HG03066 (cell line): ENCODE measurements around the gene RCAN3.
"Not testable (repeated sequence)": the region's sequence is repeated elsewhere in the genome, so short reads cannot be mapped to it uniquely, and the experiment has no call there.

Experiments
- ATAC-seq: cut with Tn5 transposase; IDR thresholded peaks from one replicate; pipeline ENCODE4 v1.9.1; 2021; ENCODE audit warnings: low read depth; ENCODE audit not compliant: unreplicated experiment

The RCAN3 gene

DNA sequence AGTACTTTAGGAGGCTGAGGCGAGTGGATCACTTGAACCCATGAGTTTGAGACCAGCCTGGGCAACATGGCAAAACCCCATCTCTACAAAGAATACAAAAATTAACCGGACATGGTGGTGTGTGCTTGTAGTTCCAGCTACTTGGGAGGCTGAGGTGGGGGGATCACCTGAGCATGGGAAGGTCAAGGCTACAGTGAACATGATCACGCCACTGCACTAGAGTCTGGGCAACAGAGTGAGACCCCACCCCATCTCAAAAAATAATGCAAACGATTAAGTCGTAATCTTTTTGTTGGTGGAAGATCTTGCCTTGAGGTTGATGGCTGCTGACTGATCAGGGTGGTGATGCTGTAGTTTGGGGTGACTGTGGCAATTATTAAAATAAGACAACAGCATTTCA, 6.3 kb downstream of the RCAN3 start:
- no peak for ATAC-seq

DNA sequence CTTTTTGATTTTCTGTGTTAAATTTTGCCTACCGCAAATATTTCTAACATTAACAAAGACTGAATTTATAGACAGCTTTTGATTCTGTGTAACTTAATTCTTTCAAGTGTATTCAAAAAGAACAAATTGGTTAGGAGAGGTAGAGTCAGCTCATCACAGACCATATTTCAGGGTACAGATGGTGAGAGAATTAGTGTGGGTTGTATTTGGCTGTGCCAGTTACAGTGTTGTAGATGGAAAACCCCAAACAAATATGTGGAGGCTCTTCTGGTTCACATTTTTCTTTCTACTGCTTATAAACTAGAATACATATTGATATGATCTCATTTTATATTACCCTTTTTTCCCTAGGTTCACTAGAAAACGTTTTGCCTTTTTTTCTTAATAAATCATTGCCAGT, 11.1 kb downstream of the RCAN3 start:
- ATAC-seq = no peak

DNA sequence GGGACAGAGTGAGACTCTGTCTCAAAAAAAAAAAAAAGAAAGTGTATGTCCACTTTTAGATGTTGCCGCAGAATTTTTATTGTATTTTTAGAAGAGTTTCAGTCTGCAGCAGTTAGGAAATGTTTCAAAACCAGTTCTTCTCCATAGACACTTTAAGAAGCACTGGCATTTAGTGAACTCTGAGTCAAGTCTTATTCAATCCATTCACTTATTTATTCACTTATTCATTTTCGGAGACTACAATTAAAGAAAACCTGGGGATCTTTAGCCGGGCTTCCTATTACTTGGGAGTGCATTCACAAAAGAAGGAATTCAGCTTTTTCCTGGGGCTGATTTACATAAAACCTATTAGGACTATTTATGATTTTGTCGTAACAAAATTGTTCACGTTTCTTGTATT, 12.3 kb downstream of the RCAN3 start:
- no peak for ATAC-seq

DNA sequence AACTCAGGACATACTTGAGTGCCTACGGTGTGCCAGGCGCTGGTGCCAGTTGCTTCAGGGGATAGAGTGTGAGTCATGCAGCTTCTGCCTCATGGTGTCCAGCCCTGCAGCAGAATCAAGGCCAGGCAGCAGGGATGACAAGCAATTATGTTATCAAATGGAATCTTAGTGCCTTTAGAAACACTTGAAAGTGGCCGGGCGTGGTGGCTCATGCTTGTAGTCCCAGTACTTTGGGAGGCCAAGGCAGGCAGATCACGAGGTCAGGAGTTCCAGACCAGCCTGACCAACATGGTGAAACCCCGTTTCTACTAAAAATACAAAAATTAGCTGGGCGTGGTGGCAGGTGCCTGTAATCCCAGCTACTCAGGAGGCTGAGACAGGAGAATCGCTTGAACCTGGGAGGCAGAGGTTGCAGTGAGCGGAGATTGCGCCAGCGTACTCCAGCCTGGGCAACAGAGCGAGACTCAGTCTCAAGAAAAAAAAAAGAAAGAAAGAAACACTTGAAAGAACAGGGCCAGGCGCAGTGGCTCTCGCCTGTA, 13.1 kb downstream of the RCAN3 start:
- not testable (repeated sequence) for ATAC-seq

DNA sequence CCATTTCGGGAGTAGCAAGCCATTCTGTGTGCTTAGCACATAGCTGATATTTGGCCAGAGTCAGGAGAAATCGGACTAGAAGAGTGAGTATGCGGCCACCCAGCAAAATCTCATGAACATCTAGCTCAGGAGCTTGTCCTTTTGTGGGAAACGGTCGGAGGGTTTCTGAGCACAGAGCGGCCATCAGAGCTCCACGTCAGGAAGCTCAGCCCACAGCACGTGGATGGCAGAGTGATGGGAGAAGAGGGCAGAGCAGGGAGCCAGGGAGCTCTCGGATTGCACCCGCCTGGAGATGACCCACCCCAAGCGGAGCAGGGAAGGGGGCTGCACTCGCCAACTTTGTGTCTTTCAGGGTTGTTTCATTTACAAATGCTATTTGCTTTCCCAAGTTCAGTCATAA, 13.9 kb downstream of the RCAN3 start:
- no peak for ATAC-seq

DNA sequence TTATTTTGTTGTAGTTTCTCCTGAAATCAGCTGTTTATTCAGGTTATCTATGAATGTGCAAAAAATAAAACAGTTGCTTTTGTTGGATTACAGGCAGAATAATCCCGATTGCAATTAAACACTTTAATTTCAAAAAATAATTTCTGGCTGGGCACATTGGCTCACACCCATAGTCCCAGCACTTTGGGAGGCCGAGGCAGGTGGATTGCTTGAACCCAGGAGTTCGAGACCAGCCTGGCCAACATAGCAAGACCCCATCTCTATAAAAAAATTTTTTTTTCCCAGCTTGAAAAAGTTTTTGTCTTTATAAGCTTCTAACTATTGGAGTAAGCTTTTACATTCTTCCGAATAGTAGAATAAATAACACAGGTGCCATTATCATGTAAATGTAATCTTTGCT, 15.3 kb downstream of the RCAN3 start:
- ATAC-seq = no peak

DNA sequence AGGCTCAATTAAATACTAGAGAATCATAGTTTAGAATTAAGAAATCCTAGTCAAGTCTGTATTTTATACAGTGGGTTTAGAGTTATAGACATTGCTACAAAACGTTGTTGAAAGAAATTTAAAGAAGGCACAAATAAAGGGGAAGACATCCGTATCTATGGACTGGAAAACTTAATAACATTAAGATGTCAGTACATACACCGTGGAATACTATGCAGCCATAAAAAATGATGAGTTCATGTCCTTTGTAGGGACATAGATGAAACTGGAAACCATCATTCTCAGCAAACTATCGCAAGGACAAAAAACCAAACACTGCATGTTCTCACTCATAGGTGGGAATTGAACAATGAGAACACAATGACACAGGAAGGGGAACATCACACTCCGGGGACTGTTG, 17.6 kb downstream of the RCAN3 start:
- ATAC-seq = not testable (repeated sequence)

DNA sequence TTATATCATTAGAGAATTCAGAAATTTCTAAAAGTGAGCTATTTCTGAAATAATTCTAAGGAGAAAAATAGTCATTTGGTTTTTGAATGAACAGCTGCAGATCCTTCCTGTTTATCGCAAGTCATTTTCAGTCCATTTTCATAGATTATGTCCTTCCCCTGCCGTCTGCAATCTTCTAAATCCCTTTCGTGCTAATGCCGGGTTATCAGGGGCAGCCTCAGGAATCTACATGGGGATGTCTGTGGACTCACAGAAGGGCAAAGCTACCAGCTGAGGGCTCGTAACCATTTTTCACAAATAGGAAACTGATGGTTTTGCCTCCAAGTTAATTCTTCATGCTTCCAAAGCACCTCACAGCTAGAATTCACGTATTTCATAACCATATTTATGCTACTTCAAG, 23.0 kb downstream of the RCAN3 start:
- ATAC-seq = no peak

DNA sequence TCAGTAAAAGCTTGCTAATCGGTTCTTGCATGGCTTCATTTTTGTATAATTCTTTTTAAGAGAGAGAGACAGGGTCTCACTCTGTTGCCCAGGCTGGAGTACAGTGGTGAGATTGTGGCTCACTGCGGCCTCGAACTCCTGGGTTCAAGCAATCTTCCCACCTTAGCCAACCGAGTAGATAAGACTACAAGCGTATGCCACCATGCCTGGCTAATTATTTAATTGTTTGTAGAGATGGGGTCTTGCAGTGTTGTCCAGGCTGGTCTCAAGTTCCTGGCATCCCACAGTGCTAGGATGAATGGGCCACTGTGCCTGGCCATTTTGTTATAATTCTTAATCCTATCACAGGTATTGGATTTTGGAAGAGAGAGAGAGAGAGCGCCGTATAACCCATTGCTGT, 23.4 kb downstream of the RCAN3 start:
- no peak for ATAC-seq

DNA sequence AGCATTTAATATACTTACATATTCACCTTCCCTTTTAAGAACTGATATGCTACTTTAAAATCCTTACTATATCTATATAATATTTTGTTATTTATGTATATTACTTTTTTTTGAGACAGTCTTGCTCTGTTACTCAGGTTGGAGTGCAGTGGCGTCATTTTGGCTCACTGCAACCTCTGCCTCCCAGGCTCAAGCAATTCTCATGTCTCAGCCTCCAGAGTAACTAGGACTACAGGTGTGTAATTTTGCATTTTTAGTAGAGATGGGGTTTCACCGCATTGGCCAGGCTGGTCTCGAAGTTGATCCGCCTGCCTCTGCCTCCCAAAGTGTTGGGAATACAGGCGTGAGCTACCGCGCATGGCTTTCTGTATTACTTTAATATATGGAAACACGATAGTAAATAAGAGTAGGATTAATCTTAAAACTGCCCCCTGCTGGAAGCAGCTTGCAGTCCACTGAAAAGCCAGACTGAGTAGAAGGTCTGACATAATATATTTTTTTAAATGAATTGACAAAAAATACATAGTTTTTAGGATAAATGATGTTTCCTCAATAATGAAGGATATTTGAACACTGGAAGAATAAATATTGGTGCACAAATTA, 24.4 kb downstream of the RCAN3 start:
- no peak for ATAC-seq

DNA sequence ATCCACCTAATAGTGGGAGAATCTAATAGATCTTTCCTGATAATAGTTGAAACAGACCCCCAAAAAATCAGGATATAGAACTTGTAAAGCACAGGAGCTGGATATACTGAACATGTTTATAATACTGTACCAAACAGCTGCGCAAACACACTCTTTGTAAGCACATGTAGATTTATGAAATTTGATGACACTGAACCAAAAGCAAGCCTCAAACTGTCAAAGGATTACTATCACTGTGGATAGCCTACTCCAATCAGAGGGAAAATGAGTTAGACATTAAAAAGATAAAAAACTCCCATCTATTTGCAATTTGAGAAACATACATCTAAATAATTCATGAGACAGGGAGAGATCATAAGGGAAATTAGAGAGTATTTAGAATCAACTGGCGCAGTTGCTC, 26.1 kb downstream of the RCAN3 start:
- ATAC-seq = no peak

DNA sequence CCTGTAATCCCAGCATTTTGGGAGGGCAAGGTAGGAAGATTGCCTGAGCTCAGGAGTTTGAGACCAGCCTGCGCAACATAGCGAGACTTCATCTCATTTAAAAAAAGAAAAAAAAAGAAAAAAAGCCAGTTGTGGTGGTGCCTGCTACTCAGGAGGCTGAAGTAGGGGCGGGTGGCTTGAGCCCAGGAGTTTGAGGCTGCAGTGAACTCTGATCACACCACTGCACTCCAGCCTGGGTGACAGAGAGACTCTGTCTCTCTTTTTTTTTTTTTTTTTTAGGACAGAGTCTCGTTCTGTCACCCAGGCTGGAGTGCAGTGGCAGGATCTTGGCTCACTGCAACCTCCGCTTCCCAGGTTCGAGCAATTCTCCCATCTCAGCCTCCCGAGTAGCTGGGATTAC, 26.7 kb downstream of the RCAN3 start:
- ATAC-seq = not testable (repeated sequence)

DNA sequence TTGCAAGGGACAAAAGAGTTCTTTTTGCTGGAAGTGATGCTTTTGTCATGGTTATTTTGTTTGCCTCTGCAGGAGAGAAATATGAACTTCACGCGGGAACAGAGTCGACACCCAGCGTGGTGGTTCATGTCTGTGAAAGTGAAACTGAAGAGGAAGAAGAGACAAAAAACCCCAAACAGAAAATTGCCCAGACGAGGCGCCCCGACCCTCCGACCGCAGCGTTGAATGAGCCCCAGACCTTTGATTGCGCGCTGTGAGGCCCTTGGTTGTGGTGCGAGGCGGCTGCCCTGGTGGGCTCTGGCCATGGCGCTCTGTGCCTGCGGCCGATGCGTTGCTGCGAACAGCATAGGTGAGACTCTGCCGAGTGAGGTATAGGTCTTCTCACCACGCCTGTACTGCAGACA, 32.4 kb downstream of the RCAN3 start:
- ATAC-seq = no peak

DNA sequence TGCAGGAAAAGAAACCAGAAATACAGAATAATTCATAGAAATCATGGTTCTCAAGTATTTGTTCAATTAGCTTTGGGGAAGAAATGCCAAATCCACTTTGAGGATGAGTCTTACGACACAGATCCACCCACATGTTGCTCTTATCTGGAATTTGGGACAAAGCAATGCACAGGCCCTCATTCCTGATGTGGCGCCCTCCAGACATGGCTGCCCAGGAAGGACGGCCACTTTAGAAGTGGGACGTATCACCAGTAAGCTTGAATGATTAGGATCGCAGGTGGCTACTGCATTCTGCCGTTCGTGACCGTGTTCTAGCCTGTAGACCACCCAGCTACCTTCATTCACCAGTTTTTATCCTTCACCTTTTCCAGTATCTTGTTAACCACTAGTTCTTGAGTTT, 33.1 kb downstream of the RCAN3 start:
- ATAC-seq = no peak

DNA sequence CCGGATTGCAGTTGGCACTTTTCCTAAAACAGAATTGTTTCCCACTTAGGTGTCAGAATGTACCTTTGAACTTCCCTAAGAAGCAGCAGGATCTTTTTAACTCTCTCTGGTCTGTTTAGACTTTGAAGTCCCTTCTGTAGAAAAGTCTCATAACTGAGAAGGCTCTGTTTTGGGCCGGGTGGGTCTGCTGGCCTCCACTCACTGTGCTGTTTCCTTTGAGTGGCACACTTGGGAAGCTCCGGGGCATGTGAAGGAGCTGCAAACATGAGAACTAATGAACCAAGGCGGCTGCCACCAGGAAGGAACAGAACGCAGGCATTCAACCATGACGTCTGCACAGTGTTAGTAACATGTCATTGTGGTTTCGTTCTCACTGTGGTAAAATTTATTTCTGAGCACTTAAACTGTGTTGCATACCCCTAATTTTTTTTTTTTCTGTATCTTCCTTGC, 33.8 kb downstream of the RCAN3 start:
- peak; percentile 65 for ATAC-seq

DNA sequence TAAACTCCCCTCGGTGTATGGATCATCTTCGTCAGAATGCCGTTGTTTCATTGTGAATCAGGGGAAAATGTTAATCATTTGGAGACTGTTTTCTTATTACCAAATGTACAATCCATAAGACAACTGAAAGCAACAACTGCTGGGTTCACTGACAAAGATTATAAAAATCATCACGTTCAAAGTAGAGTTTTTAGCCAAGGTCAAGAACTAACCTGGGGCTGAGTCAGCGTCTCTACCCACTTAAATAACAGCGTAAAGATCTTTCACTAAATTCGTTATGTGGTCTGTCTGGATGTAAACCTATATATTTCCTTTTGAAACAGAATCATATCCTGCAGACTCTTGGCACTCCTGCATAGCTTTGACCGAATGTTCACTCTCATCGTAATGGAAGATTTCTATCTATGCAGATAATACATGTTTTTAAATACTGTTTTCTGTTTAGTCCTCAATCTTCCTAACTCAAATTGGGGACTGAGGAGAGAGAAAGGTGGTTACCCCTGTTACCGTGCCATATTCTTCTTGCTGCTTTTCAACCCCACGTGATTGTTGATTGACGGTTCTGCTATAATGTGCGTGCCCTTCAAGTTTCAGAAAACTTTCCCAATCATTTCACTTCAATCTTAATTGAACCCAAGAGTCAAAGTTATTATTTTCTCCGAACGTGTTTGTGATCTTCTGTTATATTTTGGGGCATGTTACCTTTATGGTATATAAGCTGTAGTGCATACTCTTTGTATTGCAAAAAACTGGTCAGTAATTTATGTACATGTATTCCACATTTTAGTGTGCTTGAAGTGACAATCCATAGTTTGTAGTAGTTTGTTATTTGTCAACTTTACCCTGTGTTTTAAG, 37.6 kb downstream of the RCAN3 start:
- ATAC-seq = no peak

DNA sequence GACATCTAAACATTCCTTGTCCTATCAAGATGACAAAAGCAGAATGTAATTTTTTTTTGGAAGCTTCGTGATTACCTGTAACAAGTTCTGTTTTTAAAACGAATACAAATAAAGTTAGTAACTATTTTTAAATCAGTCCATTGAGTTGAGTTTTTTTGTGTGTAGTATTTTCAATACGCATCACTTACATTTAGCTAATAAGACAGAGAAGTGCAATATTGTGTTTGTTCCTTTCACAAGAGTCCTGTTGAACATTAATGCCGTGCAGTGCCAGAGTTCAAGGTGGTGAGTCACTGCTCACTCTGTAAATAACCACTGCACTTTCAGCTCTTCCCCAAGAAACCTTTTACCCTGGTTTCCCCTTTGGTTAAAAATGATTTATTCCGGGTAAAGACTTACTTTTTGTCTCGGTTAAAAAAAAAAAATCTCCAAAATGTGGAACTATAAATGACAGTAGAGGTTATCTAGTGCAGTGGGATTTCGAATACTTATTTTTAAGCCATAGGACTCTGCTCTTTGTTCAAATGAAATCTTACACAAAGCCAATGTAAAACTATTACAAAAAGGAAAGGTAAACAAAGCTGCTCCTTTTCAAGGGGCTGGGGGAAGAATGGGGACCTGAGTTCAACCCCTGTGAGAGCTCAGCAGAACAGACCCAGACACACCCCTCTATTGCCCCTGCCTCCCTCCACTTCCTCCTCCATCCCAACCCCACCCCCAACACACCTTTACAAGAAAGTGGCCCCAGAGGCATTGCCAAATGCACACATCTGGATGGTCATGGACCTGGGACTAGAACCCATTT, 38.5 kb downstream of the RCAN3 start:
- ATAC-seq = no peak

DNA sequence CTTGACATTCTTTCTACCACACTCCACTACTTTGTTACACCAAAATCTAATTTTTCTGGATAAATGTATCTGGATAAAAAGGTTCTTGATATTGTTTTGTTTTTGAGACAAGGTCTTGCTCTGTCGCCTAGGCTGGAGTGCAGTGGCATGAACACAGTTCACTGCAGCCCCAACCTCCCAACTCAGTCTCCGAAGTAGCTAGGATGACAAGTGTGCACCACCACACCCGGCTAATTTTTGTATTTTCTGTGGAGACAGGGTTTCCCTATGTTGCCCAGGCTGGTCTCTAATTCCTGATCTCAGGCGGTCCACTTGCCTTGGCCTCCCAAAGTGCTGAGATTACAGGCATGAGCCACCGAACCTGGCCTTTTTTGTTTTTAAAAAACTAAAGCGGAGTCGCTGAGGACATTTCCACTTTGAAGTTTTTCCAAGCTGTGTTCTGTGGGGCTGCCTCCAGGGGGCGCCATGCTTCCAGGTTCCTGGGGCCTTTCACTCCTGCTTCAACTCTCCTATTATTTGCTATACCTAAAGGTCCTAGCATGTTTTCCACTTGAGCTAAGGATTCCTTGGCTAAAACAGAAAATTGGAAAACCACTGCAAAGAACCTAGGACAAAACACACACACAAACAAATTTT, 39.2 kb downstream of the RCAN3 start:
- ATAC-seq = no peak

DNA sequence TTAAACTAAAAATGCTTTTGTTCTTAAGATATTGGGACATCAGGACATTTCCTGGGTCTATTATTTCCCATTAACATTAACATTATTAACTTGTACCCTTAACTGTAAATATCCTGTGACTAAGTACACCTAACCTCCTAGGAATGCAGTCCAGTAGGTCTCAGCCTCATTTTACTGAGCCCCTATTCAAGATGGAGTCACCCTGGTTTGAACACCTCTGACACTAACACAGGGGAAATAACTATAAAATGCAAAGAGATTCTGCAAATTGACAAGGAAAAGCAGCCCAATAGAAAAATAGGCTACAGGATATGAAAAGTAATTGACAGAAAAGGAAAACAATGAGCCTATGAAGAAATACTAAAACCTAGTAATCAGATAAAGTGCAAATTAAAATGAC, 41.6 kb downstream of the RCAN3 start:
- ATAC-seq = no peak

DNA sequence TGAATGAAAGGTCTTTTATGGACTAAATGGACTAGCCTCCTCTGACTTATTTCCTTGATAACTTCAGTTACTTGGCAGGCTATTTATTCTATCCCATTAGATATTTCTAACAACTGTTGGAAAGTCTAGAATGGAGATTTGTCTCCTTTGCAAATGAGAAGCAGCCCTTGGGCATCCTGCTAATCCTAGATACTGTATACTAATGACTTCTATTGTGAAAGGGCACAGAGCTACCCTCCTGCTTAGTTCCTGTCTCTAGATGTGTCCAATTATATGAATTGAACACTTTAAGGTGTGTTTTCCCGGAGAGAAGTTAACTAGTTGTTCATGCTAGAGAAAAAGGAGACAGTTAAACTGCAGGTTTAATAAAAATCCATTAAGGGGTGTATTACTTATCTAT, 43.0 kb downstream of the RCAN3 start:
- no peak for ATAC-seq

DNA sequence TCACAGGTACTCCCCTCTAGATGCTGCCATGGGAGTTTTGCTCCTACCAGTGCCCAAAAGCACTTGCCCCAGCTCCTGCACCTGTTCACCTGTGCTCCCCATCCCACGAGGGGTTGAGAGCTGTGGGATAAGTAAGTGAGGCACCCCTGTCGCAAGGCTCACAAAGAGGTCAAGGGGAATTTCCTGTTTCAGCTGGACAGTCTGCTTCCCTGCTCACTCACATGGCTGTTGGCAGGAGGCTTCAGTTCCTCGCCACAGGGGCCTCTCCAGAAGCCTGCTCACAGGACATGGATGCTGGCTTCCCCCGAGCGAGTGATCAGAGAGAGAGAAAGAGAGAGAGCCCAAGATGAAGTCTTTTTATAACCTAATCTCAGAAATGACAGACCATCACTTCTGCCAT, 44.6 kb downstream of the RCAN3 start:
- no peak for ATAC-seq
